Astrocyte of the spinal cord (primary cell): ENCODE data around the gene ST8SIA5.

Experiments
- DNase-seq: peaks from one replicate; pipeline ENCODE4 v3.0.0; 2011; ENCODE audit warnings: low read depth, low spot score
- H3K4me3 ChIP-seq: 2 replicates; pipeline ENCODE4 v1.5.1; 2011; ENCODE audit warnings: low read depth, mild to moderate bottlenecking, low read length, moderate library complexity
- CTCF ChIP-seq: IDR thresholded peaks from 2 replicates; pipeline ENCODE4 v1.5.1; 2012; ENCODE audit warnings: low read depth, mild to moderate bottlenecking, low read length, inconsistent platforms
- in situ Hi-C: cut with HindIII; loops from 2 replicates; pipeline ENCODE4 v1.10.0; 2017; ENCODE audit warnings: low sequenced_read_pairs

The ST8SIA5 gene

DNA sequence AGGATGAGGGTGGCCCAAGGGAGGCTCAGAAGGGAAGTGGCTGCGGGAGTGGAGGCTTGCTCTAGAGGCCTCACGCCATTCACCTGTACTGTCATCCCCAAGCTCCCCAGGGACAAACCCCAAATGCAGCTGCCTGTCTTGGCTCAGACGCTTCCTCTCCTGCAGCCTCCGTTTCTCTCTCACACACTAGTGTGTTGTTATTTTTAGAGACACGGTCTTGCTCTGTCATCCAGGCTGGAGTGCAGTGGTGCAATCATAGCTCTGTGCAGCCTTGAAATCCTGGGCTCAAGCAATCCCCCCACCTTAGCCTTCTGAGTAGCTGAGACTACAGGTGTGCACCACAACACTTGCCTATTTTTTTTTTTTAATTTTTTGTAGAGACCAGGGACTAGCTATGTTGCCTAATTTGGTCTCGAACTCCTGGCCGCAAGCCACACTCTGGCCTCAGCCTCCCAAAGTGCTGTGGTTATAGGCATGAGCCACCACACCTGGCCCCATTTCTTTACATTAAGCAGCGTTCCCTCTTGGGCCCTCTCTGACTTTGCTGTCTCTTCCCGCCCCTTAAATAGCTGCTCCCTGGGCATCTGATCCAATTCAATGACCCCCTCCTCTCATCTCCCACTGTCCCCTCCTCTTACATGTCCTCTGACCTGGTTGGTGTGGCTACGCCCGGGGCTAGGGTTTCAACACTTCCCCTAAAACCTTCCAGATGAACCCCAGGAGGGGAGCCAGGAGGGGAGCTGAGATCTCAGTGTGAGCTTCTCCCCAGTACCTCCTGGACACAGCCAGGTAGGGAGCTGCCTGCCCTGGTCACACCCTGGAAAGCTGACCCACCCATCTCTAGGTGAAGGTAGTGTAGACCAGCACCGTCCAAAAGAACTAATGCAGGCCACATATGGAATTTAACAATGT, 75.8 kb downstream of the ST8SIA5 start:
- TF ChIP-seq CTCF, result no peak
- in situ Hi-C loops, result no loop called here

DNA sequence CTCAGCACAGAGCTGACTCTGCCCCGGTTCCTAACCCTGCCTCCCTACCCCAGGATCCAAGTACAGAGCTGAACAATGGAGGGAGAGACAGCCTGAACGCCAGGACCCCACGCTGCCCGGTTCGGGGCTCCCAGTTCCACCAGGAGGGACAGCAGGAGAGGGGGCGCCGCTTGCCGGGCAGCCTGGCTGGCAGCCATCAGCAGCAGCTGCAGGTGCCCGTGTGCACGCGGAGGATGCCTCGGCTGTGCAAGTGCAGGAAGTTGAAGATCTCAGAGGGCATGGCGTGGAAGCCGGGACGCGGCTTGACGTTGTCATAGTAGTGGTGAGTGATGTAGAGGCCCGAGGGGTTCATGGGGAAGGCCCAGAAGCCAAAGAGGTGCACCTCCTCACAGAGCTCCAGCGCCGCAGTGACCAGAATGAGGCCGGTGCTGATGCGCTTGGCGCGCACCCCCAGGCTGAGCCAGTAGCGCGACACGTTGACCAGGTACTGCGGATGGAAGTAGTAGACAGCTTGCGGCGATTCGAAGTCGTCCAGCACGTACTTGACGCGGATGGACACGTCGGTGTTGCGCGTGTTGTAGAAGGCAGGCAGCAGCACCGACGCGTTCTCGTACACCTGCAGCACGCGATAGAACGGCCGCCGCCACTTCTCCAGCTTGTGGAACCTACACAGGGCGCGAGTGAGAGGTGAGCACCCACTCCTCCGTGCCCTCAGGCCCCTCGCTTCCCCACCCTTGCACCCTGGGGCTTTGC, 76.8 kb downstream of the ST8SIA5 start:
- DNase-seq, result no peak
- in situ Hi-C loops, result no loop called here
- H3K4me3 ChIP-seq, result no peak overlapping the region
- no peak for TF ChIP-seq CTCF

More for the DNA sequence above, 75.8 kb downstream of the ST8SIA5 start:
- H3K4me3 ChIP-seq, result no peak overlapping the region
- no peak for DNase-seq

- in situ Hi-C loops, result no loop called here
- no peak for TF ChIP-seq CTCF
- no peak overlapping the region for H3K4me3 ChIP-seq
- no peak for DNase-seq
Measured at GRCh38 chr18:46678785-46679399, 78.0 kb downstream of the ST8SIA5 start.

DNA sequence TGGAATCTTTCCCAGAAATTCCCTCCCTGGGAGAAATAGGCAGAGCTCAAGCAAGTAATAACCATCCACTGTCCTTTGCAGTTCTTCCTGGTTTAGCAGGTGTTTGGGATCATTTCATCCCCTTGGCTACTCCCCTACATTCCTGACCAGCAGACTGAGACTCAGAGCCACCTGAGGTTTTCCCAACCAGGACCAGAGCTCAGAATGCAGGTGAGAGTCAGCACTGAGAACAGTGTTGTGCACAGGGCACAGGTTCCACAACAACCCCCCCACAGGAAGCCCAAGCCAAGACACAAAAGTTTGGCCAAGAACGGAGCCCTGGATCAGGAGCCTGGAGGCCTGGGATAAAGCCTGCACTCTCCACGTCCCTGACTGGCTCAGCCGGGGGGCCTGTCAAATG, 78.8 kb downstream of the ST8SIA5 start:
- in situ Hi-C loops, result no loop called here
- no peak for TF ChIP-seq CTCF
- H3K4me3 ChIP-seq, result no peak overlapping the region
- DNase-seq, result no peak

DNA sequence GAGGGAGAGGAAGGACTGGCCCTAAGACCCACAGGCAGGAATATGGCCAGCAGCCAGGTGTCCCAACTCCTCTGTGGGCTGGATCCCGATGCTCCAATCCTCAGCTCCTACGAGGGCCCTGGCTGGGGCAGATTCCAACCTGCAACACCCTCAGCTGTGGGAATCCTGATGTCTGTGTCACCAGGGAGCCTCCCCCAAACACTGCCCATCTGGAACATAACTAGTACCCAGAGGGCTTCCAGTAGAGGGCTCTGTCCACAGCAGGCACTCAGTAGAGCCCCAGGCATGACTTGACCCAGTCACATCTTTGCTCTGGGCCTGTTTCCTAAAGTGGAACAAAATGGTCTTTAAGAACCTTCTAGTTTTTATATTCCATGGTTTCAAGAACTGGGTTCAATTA, 79.2 kb downstream of the ST8SIA5 start:
- no peak overlapping the region for H3K4me3 ChIP-seq
- in situ Hi-C loops, result no loop called here
- no peak for DNase-seq
- TF ChIP-seq CTCF, result peak; percentile 27

GRCh38 chr18:46676182-46676835, 80.5 kb downstream of the ST8SIA5 start:
- TF ChIP-seq CTCF, result no peak
- in situ Hi-C loops, result no loop called here
- H3K4me3 ChIP-seq, result no peak overlapping the region
- DNase-seq, result peak; percentile 72
